ENCODE results near the gene PLEK2.

- TF ChIP-seq POLR2AphosphoS5 (IDR thresholded peaks at IDR 0.05; ENCODE audit: borderline replicate concordance, low read depth, low read length) (no peak), EZH2 (IDR thresholded peaks at IDR 0.05) (no peak)
Measured at GRCh38 chr14:67449096-67449495, 37.1 kb upstream of the PLEK2 start.
